OCI-LY1 (cell line): ENCODE data around the gene TAF3.

Experiments
- H2AFZ ChIP-seq: fragments of 200-600 bp; sonication (generic), shearing (Covaris generic); 2 replicates; pipeline ENCODE4 v1.6.0; 2014; ENCODE audit warnings: antibody characterized with exemption, mild to moderate bottlenecking, low read length
- H3F3A ChIP-seq: fragments of 200-600 bp; sonication (generic), shearing (Covaris generic); 2 replicates; pipeline ENCODE4 v1.6.0; 2014; ENCODE audit warnings: mild to moderate bottlenecking, antibody characterized with exemption, low read length, moderate library complexity; ENCODE audit not compliant: insufficient read depth
- H3K27ac ChIP-seq: fragments of 200-600 bp; sonication (generic); 2 replicates; pipeline ENCODE4 v1.5.1; 2014; ENCODE audit warnings: low read length, mixed run types, mild to moderate bottlenecking, low read depth; ENCODE audit not compliant: poor library complexity, severe bottlenecking
- H3K27me3 ChIP-seq: fragments of 200-600 bp; sonication (generic); 2 replicates; pipeline ENCODE4 v1.6.0; 2014; ENCODE audit warnings: antibody characterized with exemption, mild to moderate bottlenecking, low read length, moderate library complexity; ENCODE audit not compliant: insufficient read depth
- H3K36me3 ChIP-seq: fragments of 200-600 bp; sonication (generic); 2 replicates; pipeline ENCODE4 v1.6.1; 2014; ENCODE audit warnings: mild to moderate bottlenecking, antibody characterized with exemption, low read length, moderate library complexity, mixed read lengths; ENCODE audit not compliant: insufficient read depth
- H3K4me1 ChIP-seq: fragments of 200-600 bp; sonication (generic); 2 replicates; pipeline ENCODE4 v1.5.1; 2014; ENCODE audit warnings: mild to moderate bottlenecking, low read length, moderate library complexity; ENCODE audit not compliant: insufficient read depth, severe bottlenecking
- H3K4me2 ChIP-seq: fragments of 200-600 bp; sonication (generic), shearing (Covaris generic); 2 replicates; pipeline ENCODE4 v1.6.1; 2014; ENCODE audit warnings: low read length
- H3K4me3 ChIP-seq: fragments of 200-600 bp; sonication (generic); 2 replicates; pipeline ENCODE4 v1.5.1; 2014; ENCODE audit warnings: low read length, low read depth, mild to moderate bottlenecking, mixed read lengths; ENCODE audit not compliant: poor library complexity, severe bottlenecking
- H3K79me2 ChIP-seq: fragments of 200-600 bp; shearing (Covaris generic); 2 replicates; pipeline ENCODE4 v1.6.1; 2016; ENCODE audit warnings: mixed run types, low read length, mixed read lengths; ENCODE audit not compliant: insufficient read depth
- H3K9ac ChIP-seq: fragments of 200-600 bp; sonication (generic), shearing (Covaris generic); 2 replicates; pipeline ENCODE4 v1.6.1; 2014; ENCODE audit warnings: mild to moderate bottlenecking, low read length, mixed read lengths
- H3K9me2 ChIP-seq: fragments of 200-600 bp; sonication (generic), shearing (Covaris generic); 2 replicates; pipeline ENCODE4 v1.6.1; 2014; ENCODE audit warnings: low read depth, mild to moderate bottlenecking, low read length, mixed read lengths
- H3K9me3 ChIP-seq: fragments of 200-600 bp; shearing (Covaris generic); 2 replicates; pipeline ENCODE4 v1.6.1; 2014; ENCODE audit warnings: low read length, mixed read lengths
- H4K20me1 ChIP-seq: fragments of 200-600 bp; sonication (generic), shearing (Covaris generic); 2 replicates; pipeline ENCODE4 v1.6.0; 2016; ENCODE audit warnings: mild to moderate bottlenecking, low read length; ENCODE audit not compliant: insufficient read depth
- CTCF ChIP-seq: fragments of 200-600 bp; sonication (generic), shearing (Covaris generic); IDR thresholded peaks from 2 replicates; pipeline ENCODE4 v1.5.1; 2017; ENCODE audit warnings: mild to moderate bottlenecking, antibody characterized with exemption, low read length, moderate library complexity, mixed read lengths
- EZH2 ChIP-seq: fragments of 200-600 bp; sonication (generic), shearing (Covaris generic); IDR thresholded peaks from 2 replicates; pipeline ENCODE4 v1.8.0; 2017; ENCODE audit warnings: borderline replicate concordance, mixed run types, mild to moderate bottlenecking, antibody characterized with exemption, low read length, moderate library complexity, mixed read lengths

Gene TAF3

GRCh38 chr10:7948371-7949000 lies 130.2 kb downstream of the TAF3 start:
- H3K27ac ChIP-seq, result no peak overlapping the region

GRCh38 chr10:7950981-7951847 lies 132.9 kb downstream of the TAF3 start:
- no peak for TF ChIP-seq CTCF
- no peak for TF ChIP-seq EZH2
- Histone ChIP-seq H3K79me2 (no peaks in the 10 kb centered on the region), H3K4me2 (no peak overlapping the region), H3K27me3 (no peaks in the 10 kb centered on the region), H3K9ac (no peak overlapping the region), H3K9me2 (no peaks in the 10 kb centered on the region), H2AFZ (no peak overlapping the region), H4K20me1 (no peaks in the 10 kb centered on the region), H3K4me3 (no peak overlapping the region), H3F3A (no peaks in the 10 kb centered on the region), H3K27ac (no peak overlapping the region), H3K36me3 (no peaks in the 10 kb centered on the region), H3K4me1 (no peaks in the 10 kb centered on the region), H3K9me3 (no peaks in the 10 kb centered on the region)

More at GRCh38 chr10:7948371-7949000, 130.2 kb downstream of the TAF3 start:
- Histone ChIP-seq H3F3A (no peaks in the 10 kb centered on the region), H3K79me2 (no peaks in the 10 kb centered on the region), H3K4me1 (no peaks in the 10 kb centered on the region), H3K9me2 (no peaks in the 10 kb centered on the region), H3K27me3 (no peaks in the 10 kb centered on the region), H3K4me3 (no peak overlapping the region), H2AFZ (no peak overlapping the region), H3K9ac (no peak overlapping the region), H3K9me3 (no peaks in the 10 kb centered on the region), H3K36me3 (no peaks in the 10 kb centered on the region), H3K4me2 (no peak overlapping the region), H4K20me1 (no peaks in the 10 kb centered on the region)
- TF ChIP-seq CTCF (no peak), EZH2 (no peak)

GRCh38 chr10:7952266-7952665 lies 134.0 kb downstream of the TAF3 start:
- Histone ChIP-seq H3K9me2 (no peaks in the 10 kb centered on the region), H3K4me2 (no peak overlapping the region), H3K9ac (no peak overlapping the region), H2AFZ (no peak overlapping the region), H3K4me1 (peaks cover 6% of the 10 kb centered on the region), H3K4me3 (no peak overlapping the region), H4K20me1 (no peaks in the 10 kb centered on the region), H3K9me3 (no peaks in the 10 kb centered on the region), H3K79me2 (no peaks in the 10 kb centered on the region), H3K27ac (no peak overlapping the region), H3K36me3 (no peaks in the 10 kb centered on the region), H3K27me3 (no peaks in the 10 kb centered on the region), H3F3A (no peaks in the 10 kb centered on the region)
- TF ChIP-seq EZH2 (no peak), CTCF (no peak)
